ENCODE measurements around the gene ATG4A. TPM values are rescaled to one million over a fixed set of nuclear protein-coding genes. Genes with fewer than 3 reads are reported as not detected.

Gene ATG4A
- total and polyA plus RNA-seq, 9 of the 15 experiments (the other 6 are each of a cell fraction or from before 2014, with no cell fraction given), result 7.3 to 24.5 (median 16.6) TPM

DNA sequence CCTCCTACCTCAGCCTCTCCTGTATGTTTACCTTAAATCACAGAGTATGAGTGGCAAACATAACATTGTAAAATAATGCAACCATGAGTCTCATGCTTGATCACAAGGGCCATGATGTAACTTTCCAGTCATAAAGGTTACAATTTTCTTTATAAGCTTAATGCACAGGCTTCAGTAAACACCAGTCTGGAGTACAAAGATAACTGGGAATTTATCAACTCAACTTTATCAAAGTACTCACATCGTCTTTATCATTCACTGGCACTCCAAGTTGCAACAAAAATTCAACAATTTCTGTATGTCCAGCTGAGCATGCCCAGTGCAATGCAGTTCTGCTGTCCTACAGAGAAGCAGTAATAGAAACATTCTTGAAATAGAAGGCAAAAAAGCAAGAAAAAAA lies 3.1 kb upstream of the ATG4A start (continued):
- TF ChIP-seq RAD21 (CRISPR knock-in tag; conservative IDR thresholded peaks at IDR 0.05 in 1 of 2, IDR thresholded peaks at IDR 0.05 in 1 of 2) (no peak), PTBP1 (IDR thresholded peaks at IDR 0.05; ENCODE audit: low read depth, low read length) (no peak), ZNF561 (CRISPR knock-in tag; conservative IDR thresholded peaks at IDR 0.05) (no peak), ZNF431 (CRISPR knock-in tag; IDR thresholded peaks at IDR 0.05) (no peak), ZNF174 (CRISPR knock-in tag; IDR thresholded peaks at IDR 0.05) (no peak), ETS2 (tag; IDR thresholded peaks at IDR 0.05; ENCODE audit: borderline replicate concordance, poor library complexity, severe bottlenecking) (no peak), ZNF146 (CRISPR knock-in tag; IDR thresholded peaks at IDR 0.05; ENCODE audit: unreplicated experiment) (no peak), SMAD4 (CRISPR knock-in tag; conservative IDR thresholded peaks at IDR 0.05) (peak; percentile 37; the same call in 1 of the 2 replicates), LEF1 (IDR thresholded peaks at IDR 0.05) (peak; percentile 61; the same call in 1 of the 2 replicates), ZBTB43 (CRISPR knock-in tag; IDR thresholded peaks at IDR 0.05) (no peak), ARNT (IDR thresholded peaks at IDR 0.05) (peak in 1 of 2 experiments; percentile 53; a peak in 1 of 4 replicates), ZBTB5 (IDR thresholded peaks at IDR 0.05) (no peak), SMARCA5 (IDR thresholded peaks at IDR 0.05) (no peak), HDAC2 (IDR thresholded peaks at IDR 0.05) (peak; percentile 65; the same call in 1 of the 2 replicates), SAFB2 (IDR thresholded peaks at IDR 0.05; ENCODE audit: borderline replicate concordance, low read depth, low read length, severe bottlenecking) (no peak), ZNF23 (CRISPR knock-in tag; IDR thresholded peaks at IDR 0.05) (no peak), FOXM1 (IDR thresholded peaks at IDR 0.05; ENCODE audit: low read depth) (peak; percentile 86), FOXM1 (CRISPR knock-in tag; IDR thresholded peaks at IDR 0.05; ENCODE audit: low read depth) (no peak), ZNF699 (CRISPR knock-in tag; IDR thresholded peaks at IDR 0.05; ENCODE audit: insufficient replicate concordance) (no peak), EWSR1 (IDR thresholded peaks at IDR 0.05; ENCODE audit: borderline replicate concordance, low read depth, partially characterized antibody) (no peak)
- TF ChIP-seq, protein P1, sequence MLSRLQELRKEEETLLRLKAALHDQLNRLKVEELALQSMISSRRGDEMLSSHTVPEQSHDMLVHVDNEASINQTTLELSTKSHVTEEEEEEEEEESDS (CRISPR knock-in tag; IDR thresholded peaks at IDR 0.05), result no peak
- TF ChIP-seq, protein P2, sequence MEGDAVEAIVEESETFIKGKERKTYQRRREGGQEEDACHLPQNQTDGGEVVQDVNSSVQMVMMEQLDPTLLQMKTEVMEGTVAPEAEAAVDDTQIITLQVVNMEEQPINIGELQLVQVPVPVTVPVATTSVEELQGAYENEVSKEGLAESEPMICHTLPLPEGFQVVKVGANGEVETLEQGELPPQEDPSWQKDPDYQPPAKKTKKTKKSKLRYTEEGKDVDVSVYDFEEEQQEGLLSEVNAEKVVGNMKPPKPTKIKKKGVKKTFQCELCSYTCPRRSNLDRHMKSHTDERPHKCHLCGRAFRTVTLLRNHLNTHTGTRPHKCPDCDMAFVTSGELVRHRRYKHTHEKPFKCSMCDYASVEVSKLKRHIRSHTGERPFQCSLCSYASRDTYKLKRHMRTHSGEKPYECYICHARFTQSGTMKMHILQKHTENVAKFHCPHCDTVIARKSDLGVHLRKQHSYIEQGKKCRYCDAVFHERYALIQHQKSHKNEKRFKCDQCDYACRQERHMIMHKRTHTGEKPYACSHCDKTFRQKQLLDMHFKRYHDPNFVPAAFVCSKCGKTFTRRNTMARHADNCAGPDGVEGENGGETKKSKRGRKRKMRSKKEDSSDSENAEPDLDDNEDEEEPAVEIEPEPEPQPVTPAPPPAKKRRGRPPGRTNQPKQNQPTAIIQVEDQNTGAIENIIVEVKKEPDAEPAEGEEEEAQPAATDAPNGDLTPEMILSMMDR (IDR thresholded peaks at IDR 0.05 in 2 of 3, conservative IDR thresholded peaks at IDR 0.05 in 1 of 3; ENCODE audit: insufficient read depth in 2 of 3, low read depth in 1 of 3, low read length in 3 of 3), result no peak

Measured in K562 (cell line).